ENCODE results near the gene HMGN1. TPM values are rescaled to one million over a fixed set of nuclear protein-coding genes. Genes with fewer than 3 reads are reported as not detected.
"Not testable (repeated sequence)": the region's sequence is repeated elsewhere in the genome, so short reads cannot be mapped to it uniquely, and the experiment has no call there.

Gene HMGN1
- total RNA-seq, 2 experiments from 2014 or later = 432 to 501 TPM

GRCh38 chr21:39379986-39380891, 31.4 kb upstream of the HMGN1 start:
- peak overlapping the region; percentile 95 for H3K4me3 Mint-ChIP-seq
- no peaks in the 10 kb centered on the region for H3K27me3 Mint-ChIP-seq
- no peaks in the 10 kb centered on the region for H3K9me3 Mint-ChIP-seq
- peak overlapping the region; percentile 86 for H3K27ac Mint-ChIP-seq
- H3K36me3 Mint-ChIP-seq = no peaks in the 10 kb centered on the region
- peaks cover 18% of the 10 kb centered on the region for H3K4me1 Mint-ChIP-seq
- peak; percentile 94 for DNase-seq

DNA sequence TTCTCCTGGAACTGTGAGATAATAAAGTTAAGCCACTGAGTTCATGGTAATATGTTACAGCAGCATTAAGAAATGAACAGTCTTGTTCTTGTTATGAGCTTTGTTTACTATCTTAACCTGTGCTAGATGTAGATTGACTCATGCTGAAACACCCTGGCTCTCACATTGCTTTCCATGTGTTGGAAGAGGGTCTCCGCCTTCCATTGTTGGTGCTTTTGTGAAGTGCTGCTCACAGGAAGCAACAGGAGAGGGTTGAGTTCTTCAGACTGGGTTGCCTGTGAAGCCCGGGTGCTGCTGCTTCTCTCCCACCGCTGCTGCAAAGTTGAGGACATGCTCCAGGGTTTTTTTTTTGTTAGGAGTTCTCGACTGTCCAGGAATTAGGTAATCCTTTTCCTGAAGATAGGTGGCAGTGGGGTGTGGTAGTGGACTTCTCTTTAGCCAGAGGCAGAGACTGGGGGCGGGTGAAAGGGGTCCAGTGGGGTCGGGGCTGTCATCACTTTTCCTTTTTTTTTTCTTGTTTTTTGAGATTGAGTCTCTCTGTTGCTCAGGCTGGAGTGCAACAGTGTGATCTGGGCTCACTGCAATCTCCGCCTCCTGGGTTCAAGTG, 28.7 kb upstream of the HMGN1 start:
- Mint-ChIP-seq H3K4me1 (peaks cover 11% of the 10 kb centered on the region), H3K27me3 (peaks cover 3% of the 10 kb centered on the region), H3K4me3 (no peak overlapping the region), H3K27ac (no peak overlapping the region), H3K36me3 (no peaks in the 10 kb centered on the region), H3K9me3 (no peaks in the 10 kb centered on the region)
- DNase-seq = no peak

DNA sequence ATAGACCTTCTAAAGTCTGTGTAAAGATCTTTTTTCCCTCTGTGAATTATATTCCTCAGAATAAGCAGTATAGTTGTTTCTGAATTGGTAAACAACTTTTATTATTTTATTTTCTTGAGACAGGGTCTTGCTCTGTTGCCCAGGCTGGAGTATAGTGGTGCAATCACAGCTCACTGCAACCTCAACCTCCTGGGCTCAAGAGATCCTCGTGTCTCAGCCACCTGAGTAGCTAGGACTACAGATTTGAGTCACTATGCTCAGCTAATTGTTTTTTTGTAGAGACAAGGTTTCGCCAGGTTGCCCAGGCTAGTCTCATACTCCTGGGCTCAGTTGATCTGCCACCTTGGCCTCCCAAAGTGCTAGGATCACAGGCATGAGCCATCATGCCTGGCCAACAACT, 26.6 kb upstream of the HMGN1 start:
- H3K4me1 Mint-ChIP-seq = peaks cover 3% of the 10 kb centered on the region
- no peaks in the 10 kb centered on the region for H3K9me3 Mint-ChIP-seq
- no peak for DNase-seq
- peaks cover 3% of the 10 kb centered on the region for H3K27me3 Mint-ChIP-seq
- H3K4me3 Mint-ChIP-seq = no peak overlapping the region
- no peaks in the 10 kb centered on the region for H3K36me3 Mint-ChIP-seq
- no peak overlapping the region for H3K27ac Mint-ChIP-seq

- H3K4me3 Mint-ChIP-seq = no peak overlapping the region
- H3K36me3 Mint-ChIP-seq = no peaks in the 10 kb centered on the region
- no peaks in the 10 kb centered on the region for H3K9me3 Mint-ChIP-seq
- H3K27me3 Mint-ChIP-seq = peaks cover 3% of the 10 kb centered on the region
- no peak overlapping the region for H3K27ac Mint-ChIP-seq
- DNase-seq = no peak
- peaks cover 3% of the 10 kb centered on the region for H3K4me1 Mint-ChIP-seq
These were observed 25.2 kb upstream of the HMGN1 start for GRCh38 chr21:39374046-39374445.

DNA sequence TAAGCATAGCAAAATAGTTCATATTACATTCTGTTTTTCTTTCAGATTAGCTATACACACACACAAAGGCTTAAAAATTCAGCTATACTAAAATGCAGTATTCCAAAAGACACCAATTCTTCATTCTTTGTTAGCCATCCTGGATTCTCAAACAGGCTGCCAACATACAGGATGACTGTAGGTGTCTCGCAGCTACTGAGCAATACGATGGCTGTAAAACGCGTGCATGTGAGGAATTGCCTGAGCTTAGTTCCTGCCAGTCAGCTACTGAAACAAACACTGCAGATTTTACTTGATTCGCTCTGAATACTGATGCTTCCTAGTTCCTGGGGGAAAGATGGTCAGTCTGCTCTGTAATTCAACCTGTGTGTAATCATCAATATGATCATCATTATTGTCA, 24.7 kb upstream of the HMGN1 start:
- no peak overlapping the region for H3K4me3 Mint-ChIP-seq
- H3K4me1 Mint-ChIP-seq = peaks cover 3% of the 10 kb centered on the region
- DNase-seq = no peak
- H3K27ac Mint-ChIP-seq = no peak overlapping the region
- no peaks in the 10 kb centered on the region for H3K9me3 Mint-ChIP-seq
- H3K36me3 Mint-ChIP-seq = no peaks in the 10 kb centered on the region
- peaks cover 3% of the 10 kb centered on the region for H3K27me3 Mint-ChIP-seq

DNA sequence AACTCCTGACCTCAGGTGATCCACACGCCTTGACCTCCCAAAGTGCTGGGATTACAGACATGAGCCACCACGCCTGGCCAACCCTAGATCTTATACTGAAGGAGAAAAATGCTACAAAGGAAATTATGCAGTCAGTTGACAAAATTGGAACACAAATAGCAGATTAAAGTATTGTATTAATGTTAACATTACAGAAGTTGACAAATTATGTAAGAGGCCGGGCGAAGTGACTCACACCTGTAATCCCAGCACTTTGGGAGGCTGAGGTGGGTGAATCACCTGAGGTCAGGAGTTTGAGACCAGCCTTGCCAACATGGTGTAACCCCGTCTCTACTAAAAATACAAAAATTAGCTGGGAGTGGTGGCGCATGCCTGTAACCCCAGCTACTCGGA, 21.0 kb upstream of the HMGN1 start:
- not testable (repeated sequence) for H3K4me1 Mint-ChIP-seq, H3K27ac Mint-ChIP-seq, H3K4me3 Mint-ChIP-seq, H3K9me3 Mint-ChIP-seq, H3K27me3 Mint-ChIP-seq, H3K36me3 Mint-ChIP-seq, DNase-seq

GRCh38 chr21:39367783-39368182, 18.9 kb upstream of the HMGN1 start:
- Mint-ChIP-seq H3K9me3 (no peaks in the 10 kb centered on the region), H3K27ac (no peak overlapping the region), H3K4me1 (no peaks in the 10 kb centered on the region), H3K36me3 (no peaks in the 10 kb centered on the region), H3K4me3 (no peak overlapping the region), H3K27me3 (peaks cover under 1% of the 10 kb centered on the region)
- no peak for DNase-seq

DNA sequence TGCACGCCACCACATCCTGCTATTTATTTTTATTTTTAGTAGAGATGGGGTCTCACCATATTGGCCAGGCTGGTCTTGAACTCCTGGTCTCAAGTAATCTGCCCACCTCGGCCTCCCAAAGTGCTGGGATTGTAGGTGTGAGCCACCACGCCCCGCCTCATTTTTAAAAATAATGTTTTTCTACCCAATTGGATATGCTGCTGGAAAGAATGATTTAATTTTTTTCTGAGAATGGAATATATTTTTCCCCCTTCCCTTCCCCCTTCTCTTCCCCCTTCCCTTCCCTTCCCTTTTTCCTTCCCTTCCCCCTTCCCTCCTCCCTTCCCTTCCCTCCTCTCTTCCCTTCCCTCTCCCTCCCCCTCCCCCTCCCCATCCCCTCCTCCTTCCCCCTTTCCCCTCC, 17.7 kb upstream of the HMGN1 start:
- Mint-ChIP-seq H3K36me3 (no peaks in the 10 kb centered on the region), H3K27me3 (no peaks in the 10 kb centered on the region), H3K27ac (no peak overlapping the region), H3K4me3 (no peak overlapping the region), H3K4me1 (no peaks in the 10 kb centered on the region), H3K9me3 (no peaks in the 10 kb centered on the region)
- no peak for DNase-seq

DNA sequence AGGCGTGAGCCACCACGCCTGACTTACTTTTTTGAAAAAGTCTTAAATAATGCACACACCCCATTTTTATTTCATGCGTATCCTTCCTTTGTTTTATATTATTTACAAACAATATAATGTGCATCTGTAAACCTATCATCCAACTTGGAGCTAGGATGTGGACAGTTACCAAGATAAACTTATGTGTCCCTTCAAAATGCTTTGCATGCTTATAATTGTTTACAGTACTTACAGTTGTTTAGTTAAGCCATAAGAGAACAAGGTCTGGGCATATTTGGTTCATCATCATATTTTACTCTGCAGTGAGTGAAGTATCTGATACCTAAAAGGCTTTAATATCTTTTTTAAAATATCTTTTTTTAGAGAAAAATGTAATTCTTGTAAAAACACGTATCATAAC, 16.1 kb upstream of the HMGN1 start:
- DNase-seq = no peak
- H3K36me3 Mint-ChIP-seq = no peaks in the 10 kb centered on the region
- H3K4me3 Mint-ChIP-seq = no peak overlapping the region
- H3K27me3 Mint-ChIP-seq = no peaks in the 10 kb centered on the region
- H3K4me1 Mint-ChIP-seq = no peaks in the 10 kb centered on the region
- no peak overlapping the region for H3K27ac Mint-ChIP-seq
- H3K9me3 Mint-ChIP-seq = no peaks in the 10 kb centered on the region

GRCh38 chr21:39363607-39364555, 15.0 kb upstream of the HMGN1 start:
- Mint-ChIP-seq H3K4me1 (no peaks in the 10 kb centered on the region), H3K27ac (no peak overlapping the region), H3K9me3 (no peaks in the 10 kb centered on the region), H3K27me3 (no peaks in the 10 kb centered on the region), H3K36me3 (no peaks in the 10 kb centered on the region), H3K4me3 (no peak overlapping the region)
- DNase-seq = no peak

DNA sequence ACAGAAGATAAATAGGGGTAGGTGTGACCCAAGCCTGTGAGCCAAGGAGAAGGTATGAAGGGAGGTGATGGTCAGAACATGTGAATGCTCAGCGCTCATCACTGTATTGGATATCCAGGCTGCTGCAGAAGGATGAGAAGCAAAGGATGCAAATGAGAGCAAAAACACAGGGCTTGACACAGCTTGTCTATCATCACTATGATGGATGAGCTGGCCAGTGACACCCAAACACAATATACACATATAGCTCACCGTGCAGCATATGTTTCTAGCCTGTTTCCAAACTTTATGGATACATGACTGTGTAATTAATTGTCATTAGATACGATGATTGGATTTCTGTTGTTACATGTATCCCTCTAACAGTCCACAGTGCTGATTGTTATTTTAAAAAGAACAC, 13.8 kb upstream of the HMGN1 start:
- Mint-ChIP-seq H3K4me1 (no peaks in the 10 kb centered on the region), H3K27ac (no peak overlapping the region), H3K27me3 (no peaks in the 10 kb centered on the region), H3K36me3 (no peaks in the 10 kb centered on the region), H3K4me3 (no peak overlapping the region), H3K9me3 (no peaks in the 10 kb centered on the region)
- no peak for DNase-seq

GRCh38 chr21:39359382-39359781, 10.5 kb upstream of the HMGN1 start:
- DNase-seq = no peak
- Mint-ChIP-seq H3K9me3 (no peaks in the 10 kb centered on the region), H3K4me1 (no peaks in the 10 kb centered on the region), H3K36me3 (no peaks in the 10 kb centered on the region), H3K4me3 (no peak overlapping the region), H3K27me3 (no peaks in the 10 kb centered on the region), H3K27ac (no peak overlapping the region)

- Mint-ChIP-seq H3K4me3 (no peak overlapping the region), H3K27ac (no peak overlapping the region), H3K9me3 (no peaks in the 10 kb centered on the region), H3K27me3 (no peaks in the 10 kb centered on the region), H3K36me3 (peaks cover 3% of the 10 kb centered on the region), H3K4me1 (peaks cover 4% of the 10 kb centered on the region)
- no peak for DNase-seq
These were observed 4.4 kb upstream of the HMGN1 start for GRCh38 chr21:39353295-39353694.

GRCh38 chr21:39350094-39351005, 1.5 kb upstream of the HMGN1 start:
- DNase-seq = no peak
- Mint-ChIP-seq H3K9me3 (no peaks in the 10 kb centered on the region), H3K27ac (peak overlapping the region; percentile 99), H3K4me3 (peak overlapping the region; percentile 99), H3K36me3 (peaks cover 25% of the 10 kb centered on the region), H3K4me1 (peaks cover 25% of the 10 kb centered on the region), H3K27me3 (no peaks in the 10 kb centered on the region)
